Measurements from ENCODE around the gene TRAPPC4.
"Not testable (repeated sequence)": the region's sequence is repeated elsewhere in the genome, so short reads cannot be mapped to it uniquely, and the experiment has no call there.

DNA sequence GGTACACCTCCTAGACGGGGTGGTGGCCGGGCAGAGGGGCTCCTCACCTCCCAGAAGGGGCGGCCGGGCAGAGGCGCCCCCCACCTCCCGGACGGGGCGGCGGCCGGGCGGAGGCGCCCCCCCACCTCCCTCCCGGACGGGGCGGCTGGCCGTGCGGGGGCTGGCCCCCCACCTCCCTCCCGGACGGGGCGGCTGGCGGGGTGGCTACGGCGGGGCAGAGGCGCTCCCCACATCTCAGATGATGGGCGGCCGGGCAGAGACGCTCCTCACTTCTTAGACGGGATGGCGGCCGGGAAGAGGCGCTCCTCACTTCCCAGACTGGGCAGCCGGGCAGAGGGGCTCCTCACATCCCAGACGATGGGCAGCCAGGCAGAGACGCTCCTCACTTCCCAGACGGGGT lies 40.6 kb downstream of the TRAPPC4 start:
- TF ChIP-seq, protein P1, sequence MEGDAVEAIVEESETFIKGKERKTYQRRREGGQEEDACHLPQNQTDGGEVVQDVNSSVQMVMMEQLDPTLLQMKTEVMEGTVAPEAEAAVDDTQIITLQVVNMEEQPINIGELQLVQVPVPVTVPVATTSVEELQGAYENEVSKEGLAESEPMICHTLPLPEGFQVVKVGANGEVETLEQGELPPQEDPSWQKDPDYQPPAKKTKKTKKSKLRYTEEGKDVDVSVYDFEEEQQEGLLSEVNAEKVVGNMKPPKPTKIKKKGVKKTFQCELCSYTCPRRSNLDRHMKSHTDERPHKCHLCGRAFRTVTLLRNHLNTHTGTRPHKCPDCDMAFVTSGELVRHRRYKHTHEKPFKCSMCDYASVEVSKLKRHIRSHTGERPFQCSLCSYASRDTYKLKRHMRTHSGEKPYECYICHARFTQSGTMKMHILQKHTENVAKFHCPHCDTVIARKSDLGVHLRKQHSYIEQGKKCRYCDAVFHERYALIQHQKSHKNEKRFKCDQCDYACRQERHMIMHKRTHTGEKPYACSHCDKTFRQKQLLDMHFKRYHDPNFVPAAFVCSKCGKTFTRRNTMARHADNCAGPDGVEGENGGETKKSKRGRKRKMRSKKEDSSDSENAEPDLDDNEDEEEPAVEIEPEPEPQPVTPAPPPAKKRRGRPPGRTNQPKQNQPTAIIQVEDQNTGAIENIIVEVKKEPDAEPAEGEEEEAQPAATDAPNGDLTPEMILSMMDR (IDR thresholded peaks at IDR 0.05) = not testable (repeated sequence)
- not testable (repeated sequence) for TF ChIP-seq POLR2A (IDR thresholded peaks at IDR 0.05)
